SK-N-SH (cell line): ENCODE data around the gene C3orf33. TPM values are rescaled to one million over a fixed set of nuclear protein-coding genes. Genes with fewer than 3 reads are reported as not detected.

Source experiments
- CTCF ChIA-PET: fragments of 300-600, 350-600 bp; formaldehyde crosslinking; extraction: SDS; loops from one replicate; lab custom pipeline; 2021; lab: Yijun Ruan, JAX
- POLR2A ChIA-PET: fragments of 350-600 bp; sonication (Branson Sonifier 250); formaldehyde crosslinking; extraction: SDS; loops from one replicate; lab custom pipeline; 2020; ENCODE audit warnings: antibody characterized with exemption, inconsistent platforms; lab: Yijun Ruan, JAX
- DNase-seq: peaks from one replicate; pipeline ENCODE4 v3.0.0; 2012
- H2AFZ ChIP-seq: fragments of 200-600 bp; sonication (generic); 2 replicates; pipeline ENCODE4 v1.8.1; 2016; ENCODE audit warnings: antibody characterized with exemption, mild to moderate bottlenecking, low read depth
- H3F3A ChIP-seq: fragments of 200-600 bp; sonication (generic); replicated peaks from 2 replicates; pipeline ENCODE3; 2016; ENCODE audit warnings: antibody characterized with exemption, mild to moderate bottlenecking; ENCODE audit not compliant: insufficient read depth
- H3K27ac ChIP-seq, 2 experiments: fragments of 200-500 bp in 1 of 2; fragments of 200-600 bp in 1 of 2; sonication (Bioruptor generic) in 1 of 2; sonication (generic), shearing (Covaris generic) in 1 of 2; 2 replicates each; pipeline versions ENCODE4 v1.5.1 to v1.6.1; 2014 to 2016; ENCODE audit warnings: low read depth in 2 of 2, inconsistent platforms in 1 of 2, low read length in 1 of 2, mild to moderate bottlenecking in 1 of 2, mixed read lengths in 1 of 2
- H3K27me3 ChIP-seq: fragments of 200-600 bp; sonication (generic), shearing (Covaris generic); 2 replicates; pipeline ENCODE4 v1.6.1; 2016; ENCODE audit warnings: mixed run types; ENCODE audit not compliant: insufficient read depth
- H3K36me3 ChIP-seq, 2 experiments: fragments of 200-500 bp in 1 of 2; fragments of 200-600 bp in 1 of 2; sonication (Bioruptor generic) in 1 of 2; sonication (generic) in 1 of 2; replicated peaks in 1 of 2; 2 replicates each; pipeline versions ENCODE3 to v1.5.1; 2014 to 2016; ENCODE audit warnings: low read length in 1 of 2, mild to moderate bottlenecking in 1 of 2; ENCODE audit not compliant: insufficient read depth in 2 of 2, control insufficient read depth in 1 of 2
- H3K4me1 ChIP-seq, 2 experiments: fragments of 200-500 bp in 1 of 2; fragments of 200-600 bp in 1 of 2; sonication (Bioruptor generic) in 1 of 2; sonication (generic), shearing (Covaris generic) in 1 of 2; 2 replicates each; pipeline versions ENCODE4 v1.5.1 to v1.6.1; 2014 to 2016; ENCODE audit warnings: low read depth in 1 of 2, low read length in 1 of 2, mixed run types in 1 of 2; ENCODE audit not compliant: insufficient read depth in 2 of 2, control insufficient read depth in 1 of 2
- H3K4me2 ChIP-seq: fragments of 200-600 bp; sonication (generic), shearing (Covaris generic); 2 replicates; pipeline ENCODE4 v1.6.1; 2017; ENCODE audit warnings: mixed run types
- H3K4me3 ChIP-seq, 2 experiments: fragments of 200-500 bp in 1 of 2; fragments of 200-600 bp in 1 of 2; sonication (Bioruptor generic) in 1 of 2; sonication (generic), shearing (Covaris generic) in 1 of 2; 2 replicates each; pipeline versions ENCODE4 v1.5.1 to v1.8.1; 2014 to 2016; ENCODE audit warnings: low read depth in 2 of 2, inconsistent platforms in 1 of 2, low read length in 1 of 2, mild to moderate bottlenecking in 1 of 2, mixed read lengths in 1 of 2, moderate library complexity in 1 of 2
- H3K79me2 ChIP-seq: fragments of 200-600 bp; sonication (generic); 2 replicates; pipeline ENCODE4 v1.8.1; 2017; ENCODE audit warnings: mild to moderate bottlenecking; ENCODE audit not compliant: insufficient read depth
- H3K9ac ChIP-seq: fragments of 200-600 bp; sonication (generic); 2 replicates; pipeline ENCODE4 v1.6.1; 2017; ENCODE audit warnings: mixed run types
- H3K9me2 ChIP-seq: fragments of 200-600 bp; sonication (generic); 2 replicates; pipeline ENCODE4 v1.6.1; 2017; ENCODE audit warnings: mixed run types
- H3K9me3 ChIP-seq: fragments of 200-600 bp; sonication (generic); 2 replicates; pipeline ENCODE4 v1.6.1; 2017; ENCODE audit warnings: mixed run types, mild to moderate bottlenecking, moderate library complexity
- H4K20me1 ChIP-seq: fragments of 200-600 bp; sonication (generic); 2 replicates; pipeline ENCODE4 v1.6.1; 2017; ENCODE audit warnings: mild to moderate bottlenecking, mixed run types; ENCODE audit not compliant: insufficient read depth
- ELF1 ChIP-seq: IDR thresholded peaks from 2 replicates; pipeline ENCODE4 v1.4.0; 2012
- EZH2phosphoT487 ChIP-seq: fragments of 200-600 bp; sonication (generic); IDR thresholded peaks from 2 replicates; pipeline ENCODE4 v1.6.1; 2017; ENCODE audit warnings: low read depth, mixed run types, mild to moderate bottlenecking, antibody characterized with exemption, moderate library complexity, borderline replicate concordance
- GABPA ChIP-seq: IDR thresholded peaks from 2 replicates; pipeline ENCODE4 v1.4.0; 2012; ENCODE audit warnings: low read depth, mild to moderate bottlenecking
- IRF3 ChIP-seq: fragments of 150-350 bp; IDR thresholded peaks from 2 replicates; pipeline ENCODE4 v1.6.1; 2016; ENCODE audit warnings: mild to moderate bottlenecking, low read depth, low read length
- JUND ChIP-seq: IDR thresholded peaks from 2 replicates; pipeline ENCODE4 v1.4.0; 2012
- MEF2A ChIP-seq: IDR thresholded peaks from 2 replicates; pipeline ENCODE4 v1.4.0; 2012; ENCODE audit warnings: low read depth, borderline replicate concordance
- NFIC ChIP-seq: IDR thresholded peaks from 2 replicates; pipeline ENCODE4 v1.4.0; 2012; ENCODE audit warnings: borderline replicate concordance
- POLR2AphosphoS5 ChIP-seq: IDR thresholded peaks from 2 replicates; pipeline ENCODE4 v1.6.1; 2012; ENCODE audit warnings: low read depth, low read length
- RCOR1 ChIP-seq: fragments of 150-350 bp; IDR thresholded peaks from 2 replicates; pipeline ENCODE4 v1.6.1; 2017; ENCODE audit warnings: antibody characterized with exemption, low read length
- REST ChIP-seq: IDR thresholded peaks from 2 replicates; pipeline ENCODE4 v1.6.1; 2012; ENCODE audit warnings: mild to moderate bottlenecking, low read depth, low read length, moderate library complexity
- RXRA ChIP-seq: IDR thresholded peaks from 2 replicates; pipeline ENCODE4 v1.4.0; 2012; ENCODE audit warnings: low read depth, mild to moderate bottlenecking, borderline replicate concordance
- TAF1 ChIP-seq: IDR thresholded peaks from 2 replicates; pipeline ENCODE4 v1.6.1; 2012; ENCODE audit warnings: low read depth, mild to moderate bottlenecking, low read length, moderate library complexity, borderline replicate concordance
- USF1 ChIP-seq: IDR thresholded peaks from 2 replicates; pipeline ENCODE4 v1.4.0; 2012; ENCODE audit warnings: low read depth, borderline replicate concordance
- WGBS: methylation state at CpG from one replicate; pipeline ENCODE4 v1.1.6; 2017; ENCODE audit warnings: low lambda C conversion rate; 5-methylcytosine and 5-hydroxymethylcytosine counted together
- polyA plus RNA-seq, 3 experiments: library from polyadenylated mRNA; depleted of rRNA; stranded (reverse); fragments of >200 nt; gene quantifications; 2 replicates each; pipeline ENCODE4 v1.2.3, GENCODE V29; 2012

Gene C3orf33
- polyA plus RNA-seq, 1 of the 3 experiments (the other 2 are of a cell fraction) = 2.9 TPM

- Histone ChIP-seq H3K9me3 (no peaks in the 10 kb centered on the region), H3K4me3 (no peak overlapping the region), H3K36me3 (peaks cover 0 to 3% of the 10 kb centered on the region in 2 experiments), H3K4me1 (no peaks in the 10 kb centered on the region), H3K4me2 (no peak overlapping the region), H3K9ac (no peak overlapping the region), H3K9me2 (no peaks in the 10 kb centered on the region), H3K79me2 (0 out of 2 replicates have a peak, but pooled peaks cover 3% of the 10 kb centered on the region), H3K27ac (no peak overlapping the region), H2AFZ (no peak overlapping the region), H3K27me3 (no peaks in the 10 kb centered on the region), H3F3A (no peaks in the 10 kb centered on the region), H4K20me1 (no peaks in the 10 kb centered on the region)
- no peak for TF ChIP-seq POLR2AphosphoS5
- TF ChIP-seq EZH2phosphoT487 = no peak
- TF ChIP-seq JUND = no peak
- no peak for TF ChIP-seq REST
- TF ChIP-seq NFIC = no peak
- no peak for TF ChIP-seq TAF1
- TF ChIP-seq RXRA = no peak
- TF ChIP-seq ELF1 = no peak
- TF ChIP-seq IRF3 = no peak
- DNase-seq = no peak
- CTCF ChIA-PET = no interaction called here
- POLR2A ChIA-PET = no interaction called here
- 46% methylated on average over 1 of the region's 1 CpG for WGBS
Measured at GRCh38 chr3:155792532-155792931, 13.5 kb downstream of the C3orf33 start.

- no peak for DNase-seq
- H3F3A ChIP-seq = no peaks in the 10 kb centered on the region
- peaks cover 0 to 3% of the 10 kb centered on the region in 2 experiments for H3K36me3 ChIP-seq
- no peak overlapping the region for H3K9ac ChIP-seq
- WGBS = 94% methylated on average over 2 of the region's 2 CpGs
- no peak overlapping the region for H3K4me2 ChIP-seq
- no peaks in the 10 kb centered on the region for H3K4me1 ChIP-seq
- ChIA-PET CTCF (interaction anchor here (3.2 kb wide), 1 partner anchor 15 kb away, joined by 11 read pairs; the partner anchor contains the start of gene C3orf33), POLR2A (no interaction called here)
- H3K27me3 ChIP-seq = no peaks in the 10 kb centered on the region
- no peaks in the 10 kb centered on the region for H3K9me2 ChIP-seq
- TF ChIP-seq GABPA (no peak), RCOR1 (no peak), MEF2A (no peak), USF1 (no peak)
- H2AFZ ChIP-seq = no peak overlapping the region
- H4K20me1 ChIP-seq = no peaks in the 10 kb centered on the region
- H3K27ac ChIP-seq = no peak overlapping the region
- no peak overlapping the region for H3K4me3 ChIP-seq
- no peaks in the 10 kb centered on the region for H3K9me3 ChIP-seq
- H3K79me2 ChIP-seq = 0 out of 2 replicates have a peak, but pooled peaks cover 3% of the 10 kb centered on the region
Measured at GRCh38 chr3:155791190-155791589, 14.9 kb downstream of the C3orf33 start.
